Ishikawa (cell line): ENCODE results near the gene RETREG1.

Experiments used
- CEBPB ChIP-seq: IDR thresholded peaks from 2 replicates; pipeline ENCODE4 v1.6.1; 2012
- CREB1 ChIP-seq: IDR thresholded peaks from 2 replicates; pipeline ENCODE4 v1.6.1; 2012; ENCODE audit warnings: low read depth
- EGR1 ChIP-seq: IDR thresholded peaks from 2 replicates; pipeline ENCODE4 v1.6.1; 2012
- EP300 ChIP-seq: IDR thresholded peaks from 2 replicates; pipeline ENCODE4 v1.6.1; 2012; ENCODE audit warnings: borderline replicate concordance
- FOXM1 ChIP-seq: IDR thresholded peaks from 2 replicates; pipeline ENCODE4 v1.6.1; 2012; ENCODE audit warnings: low read depth, borderline replicate concordance
- MAX ChIP-seq: IDR thresholded peaks from 2 replicates; pipeline ENCODE4 v1.6.1; 2012
- NFIC ChIP-seq: IDR thresholded peaks from 2 replicates; pipeline ENCODE4 v1.6.1; 2012
- RAD21 ChIP-seq: IDR thresholded peaks from 2 replicates; pipeline ENCODE4 v1.6.1; 2012; ENCODE audit warnings: low read depth
- REST ChIP-seq: IDR thresholded peaks from 2 replicates; pipeline ENCODE4 v1.6.1; 2012; ENCODE audit warnings: low read depth, mild to moderate bottlenecking
- TAF1 ChIP-seq: IDR thresholded peaks from 2 replicates; pipeline ENCODE4 v1.6.1; 2012; ENCODE audit warnings: low read depth, mild to moderate bottlenecking
- TCF12 ChIP-seq: IDR thresholded peaks from 2 replicates; pipeline ENCODE4 v1.6.1; 2012; ENCODE audit warnings: low read depth
- TEAD4 ChIP-seq: IDR thresholded peaks from 2 replicates; pipeline ENCODE4 v1.6.1; 2012
- USF1 ChIP-seq: IDR thresholded peaks from 2 replicates; pipeline ENCODE4 v1.6.1; 2012
- YY1 ChIP-seq: IDR thresholded peaks from 2 replicates; pipeline ENCODE4 v1.6.1; 2012; ENCODE audit warnings: low read depth
- ZBTB7A ChIP-seq: IDR thresholded peaks from 2 replicates; pipeline ENCODE4 v1.6.1; 2012; ENCODE audit warnings: low read depth

Gene RETREG1

DNA sequence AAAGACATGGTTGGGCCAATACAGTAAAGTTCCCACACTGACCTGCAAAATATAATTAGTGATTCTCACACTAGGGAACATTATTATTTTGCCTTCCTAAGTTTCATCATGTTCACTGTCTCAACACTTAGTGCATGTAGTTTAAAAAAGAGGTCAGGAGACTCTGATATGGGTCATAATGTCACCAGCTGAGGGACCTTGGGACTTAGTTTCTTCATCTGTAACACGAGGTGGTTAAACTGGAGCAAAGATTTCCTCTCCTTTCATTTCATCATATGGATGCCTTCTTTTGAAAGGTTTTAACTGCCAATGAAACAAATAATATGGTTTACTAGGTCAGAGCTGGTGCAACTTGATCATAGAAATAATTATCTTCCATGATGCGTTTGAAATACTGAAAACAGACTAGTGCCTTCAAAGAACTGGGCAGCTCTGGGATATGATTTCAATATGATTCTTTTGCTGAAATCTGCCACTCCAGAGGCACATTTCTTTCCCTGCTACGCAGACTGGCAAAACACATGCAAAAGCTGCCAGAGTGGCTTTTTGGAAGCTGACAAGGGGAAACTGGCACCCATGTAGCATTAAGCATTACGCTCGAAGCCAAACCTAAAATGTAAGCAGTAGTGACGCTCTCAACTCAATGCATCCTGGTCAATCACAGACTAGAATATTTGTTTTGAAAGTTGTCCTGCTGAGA, 20.8 kb downstream of the RETREG1 start:
- no peak for TF ChIP-seq USF1
- TF ChIP-seq EGR1, result no peak
- no peak for TF ChIP-seq RAD21
- no peak for TF ChIP-seq CEBPB
- no peak for TF ChIP-seq YY1
- TF ChIP-seq REST, result no peak
- no peak for TF ChIP-seq TEAD4

GRCh38 chr5:16593628-16594027, 23.2 kb downstream of the RETREG1 start:
- TF ChIP-seq CEBPB, result no peak
- no peak for TF ChIP-seq TEAD4
- no peak for TF ChIP-seq YY1
- no peak for TF ChIP-seq NFIC
- no peak for TF ChIP-seq USF1
- TF ChIP-seq RAD21, result no peak
- TF ChIP-seq CREB1, result no peak
- TF ChIP-seq MAX, result no peak
- TF ChIP-seq EP300, result no peak
- no peak for TF ChIP-seq ZBTB7A
- TF ChIP-seq TCF12, result no peak
- TF ChIP-seq FOXM1, result no peak
- TF ChIP-seq TAF1, result no peak
- no peak for TF ChIP-seq EGR1
- no peak for TF ChIP-seq REST

GRCh38 chr5:16593013-16593412, 23.8 kb downstream of the RETREG1 start:
- TF ChIP-seq CREB1, result no peak
- TF ChIP-seq TEAD4, result no peak
- no peak for TF ChIP-seq TCF12
- no peak for TF ChIP-seq MAX
- no peak for TF ChIP-seq YY1

GRCh38 chr5:16592255-16592654, 24.5 kb downstream of the RETREG1 start:
- TF ChIP-seq TEAD4 (no peak), EP300 (no peak), FOXM1 (no peak), REST (no peak), MAX (no peak), RAD21 (no peak), YY1 (no peak), EGR1 (no peak), CEBPB (no peak), TCF12 (no peak), ZBTB7A (no peak), NFIC (no peak)

DNA sequence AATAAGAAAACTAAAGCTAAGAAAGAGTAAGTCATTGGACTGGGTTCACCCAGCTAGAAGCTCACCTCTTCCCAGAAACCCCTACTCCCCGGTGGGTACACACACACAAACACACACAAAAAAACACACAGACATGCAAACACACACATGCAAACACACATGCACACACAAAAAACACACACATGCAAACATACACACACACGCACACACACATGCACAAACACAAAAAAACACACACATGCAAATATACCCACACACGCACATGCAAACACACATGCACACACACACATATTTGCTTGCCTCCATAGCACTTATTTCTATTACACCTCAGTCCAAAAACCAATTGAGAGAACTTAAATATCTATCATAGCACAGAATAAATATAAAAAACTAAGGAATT, 26.1 kb downstream of the RETREG1 start:
- no peak for TF ChIP-seq USF1
- no peak for TF ChIP-seq MAX
- TF ChIP-seq RAD21, result no peak
- no peak for TF ChIP-seq REST
- TF ChIP-seq TEAD4, result no peak
- no peak for TF ChIP-seq YY1
- TF ChIP-seq ZBTB7A, result no peak
- no peak for TF ChIP-seq NFIC
- no peak for TF ChIP-seq FOXM1
- TF ChIP-seq TAF1, result no peak
- TF ChIP-seq EGR1, result no peak
- no peak for TF ChIP-seq CEBPB
- no peak for TF ChIP-seq TCF12
- TF ChIP-seq CREB1, result no peak
- TF ChIP-seq EP300, result no peak
